ENCODE measurements around the gene MORC4. TPM values are rescaled to one million over a fixed set of nuclear protein-coding genes. Genes with fewer than 3 reads are reported as not detected.
"Not testable (repeated sequence)": the region's sequence is repeated elsewhere in the genome, so short reads cannot be mapped to it uniquely, and the experiment has no call there.

MORC4 gene
- total RNA-seq, 2 experiments from 2014 or later: 7.7 to 9.4 TPM

GRCh38 chrX:106972896-106973295 is 27.1 kb downstream of the MORC4 start:
- Mint-ChIP-seq H3K27ac (no peak overlapping the region), H3K4me1 (no peaks in the 10 kb centered on the region), H3K9me3 (peaks cover 2% of the 10 kb centered on the region), H3K36me3 (ENCODE audit: low read depth) (peaks cover 10% of the 10 kb centered on the region), H3K4me3 (no peak overlapping the region), H3K27me3 (no peaks in the 10 kb centered on the region)
- no peak for DNase-seq
- ChIA-PET POLR2A (no interaction called here), CTCF (no interaction called here)

DNA sequence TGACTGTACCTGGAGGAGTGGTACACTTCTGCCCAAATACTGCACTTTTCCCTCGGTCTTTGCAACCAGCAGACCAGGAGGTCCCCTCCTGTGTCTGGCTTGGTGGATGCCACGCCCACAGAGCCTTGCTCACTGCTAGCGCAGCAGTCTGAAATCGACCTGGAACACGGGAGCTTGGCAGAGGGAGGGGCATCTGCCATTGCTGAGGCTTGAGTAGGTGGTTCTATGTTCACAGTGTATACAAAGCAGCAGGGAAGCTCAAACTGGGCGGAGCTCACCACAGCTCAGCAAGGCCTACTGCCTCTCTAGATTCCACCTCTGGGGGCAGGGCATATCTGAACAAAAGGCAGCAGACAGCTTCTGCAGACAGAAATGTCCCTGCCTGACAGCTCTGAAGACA is 33.5 kb downstream of the MORC4 start:
- H3K27me3 Mint-ChIP-seq, H3K4me1 Mint-ChIP-seq, CTCF ChIA-PET, H3K9me3 Mint-ChIP-seq, POLR2A ChIA-PET, H3K4me3 Mint-ChIP-seq, H3K27ac Mint-ChIP-seq, DNase-seq: not testable (repeated sequence)
- H3K36me3 Mint-ChIP-seq (ENCODE audit: low read depth): peaks cover 15% of the 10 kb centered on the region

GRCh38 chrX:106964290-106964689 is 35.7 kb downstream of the MORC4 start:
- POLR2A ChIA-PET: no interaction called here
- H3K9me3 Mint-ChIP-seq: peaks cover 2% of the 10 kb centered on the region
- CTCF ChIA-PET: no interaction called here

DNA sequence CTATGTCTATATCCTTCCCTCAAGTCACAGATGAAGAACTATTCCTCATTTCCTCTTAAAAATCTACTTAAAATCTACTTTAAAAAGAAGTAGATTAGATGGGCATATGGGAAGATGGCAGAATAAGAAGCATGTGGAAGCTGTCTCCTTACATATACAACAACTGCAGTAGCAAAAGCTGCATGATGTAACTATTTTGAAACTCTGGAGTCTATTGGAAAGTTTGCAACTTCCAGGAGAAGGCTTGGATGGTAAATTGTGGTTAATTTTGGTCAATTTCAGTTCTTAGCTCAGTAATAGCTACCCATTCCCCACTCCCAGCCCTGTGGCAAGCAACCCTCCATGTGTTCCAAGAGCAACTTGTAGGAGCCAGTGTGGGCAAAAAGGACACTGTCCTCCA is 36.9 kb downstream of the MORC4 start:
- CTCF ChIA-PET: interaction anchor here (0.7 kb wide), 1 partner anchor 62 kb away, joined by 3 read pairs; no protein-coding TSS in a partner anchor
- POLR2A ChIA-PET: no interaction called here
- Mint-ChIP-seq H3K9me3 (no peaks in the 10 kb centered on the region), H3K4me1 (peaks cover 2% of the 10 kb centered on the region), H3K4me3 (no peak overlapping the region), H3K36me3 (ENCODE audit: low read depth) (peaks cover 7% of the 10 kb centered on the region), H3K27me3 (no peaks in the 10 kb centered on the region), H3K27ac (no peak overlapping the region)
- no peak for DNase-seq

More at GRCh38 chrX:106964290-106964689, 35.7 kb downstream of the MORC4 start:
- Mint-ChIP-seq H3K27me3 (no peaks in the 10 kb centered on the region), H3K36me3 (ENCODE audit: low read depth) (peaks cover 13% of the 10 kb centered on the region), H3K27ac (no peak overlapping the region), H3K4me3 (no peak overlapping the region), H3K4me1 (peaks cover 2% of the 10 kb centered on the region)
- DNase-seq: no peak

DNA sequence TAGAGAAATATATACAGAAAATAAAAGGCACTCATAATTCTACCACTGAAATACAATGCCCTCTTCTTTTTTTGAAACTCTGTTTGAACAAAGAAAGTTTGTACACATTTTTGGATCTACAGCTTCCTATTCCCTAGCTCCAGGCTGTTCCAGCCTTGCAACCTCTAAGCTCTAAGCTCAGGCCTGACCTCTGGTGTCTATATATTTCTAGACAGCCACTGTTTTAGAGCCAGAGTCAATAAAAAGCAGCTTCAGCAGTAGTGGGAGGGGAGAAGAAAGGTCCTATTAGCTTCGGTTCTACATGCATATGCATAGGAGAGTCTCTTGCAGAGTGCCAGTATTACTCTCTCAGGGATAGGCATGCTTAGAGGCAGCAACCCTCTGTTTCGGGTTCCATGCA is 40.1 kb downstream of the MORC4 start:
- no peak overlapping the region for H3K27ac Mint-ChIP-seq
- ChIA-PET CTCF (no interaction called here), POLR2A (no interaction called here)

DNA sequence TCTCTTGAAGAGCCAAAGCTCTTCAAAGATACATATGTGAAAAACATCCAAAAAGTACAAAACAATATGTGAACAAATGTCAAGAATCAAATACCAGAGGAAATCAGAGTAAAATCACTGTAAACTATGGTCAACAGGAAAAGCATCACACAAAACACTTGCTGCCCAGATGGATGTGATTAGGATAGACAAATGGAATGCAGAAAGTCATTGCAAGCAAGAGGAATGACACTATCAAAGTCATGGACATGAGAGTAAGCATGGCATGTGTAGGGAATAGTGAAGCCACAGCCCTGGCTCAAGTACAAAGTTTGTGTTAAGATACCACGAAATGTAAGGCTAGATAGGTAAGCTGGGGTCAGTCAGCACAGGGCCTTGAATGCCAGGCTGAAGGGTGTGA is 42.2 kb downstream of the MORC4 start:
- H3K36me3 Mint-ChIP-seq (ENCODE audit: low read depth): no peaks in the 10 kb centered on the region
- CTCF ChIA-PET: no interaction called here
- no peak overlapping the region for H3K27ac Mint-ChIP-seq
- H3K4me1 Mint-ChIP-seq: no peaks in the 10 kb centered on the region
- H3K4me3 Mint-ChIP-seq: no peak overlapping the region
- no peaks in the 10 kb centered on the region for H3K27me3 Mint-ChIP-seq
- POLR2A ChIA-PET: no interaction called here
- H3K9me3 Mint-ChIP-seq: no peaks in the 10 kb centered on the region
- no peak for DNase-seq

More for the DNA sequence above, 40.1 kb downstream of the MORC4 start:
- DNase-seq: no peak
- no peaks in the 10 kb centered on the region for H3K9me3 Mint-ChIP-seq
- peaks cover 5% of the 10 kb centered on the region for H3K36me3 Mint-ChIP-seq (ENCODE audit: low read depth)
- H3K4me3 Mint-ChIP-seq: no peak overlapping the region
- no peaks in the 10 kb centered on the region for H3K27me3 Mint-ChIP-seq
- no peaks in the 10 kb centered on the region for H3K4me1 Mint-ChIP-seq

GRCh38 chrX:106955004-106955772 is 44.8 kb downstream of the MORC4 start:
- Mint-ChIP-seq H3K27ac (no peak overlapping the region), H3K27me3 (no peaks in the 10 kb centered on the region), H3K4me1 (no peaks in the 10 kb centered on the region), H3K9me3 (no peaks in the 10 kb centered on the region), H3K4me3 (no peak overlapping the region), H3K36me3 (ENCODE audit: low read depth) (no peaks in the 10 kb centered on the region)
- ChIA-PET CTCF (no interaction called here), POLR2A (no interaction called here)
- no peak for DNase-seq

GRCh38 chrX:106954041-106954440 is 46.0 kb downstream of the MORC4 start:
- Mint-ChIP-seq H3K36me3 (ENCODE audit: low read depth) (no peaks in the 10 kb centered on the region), H3K27ac (no peak overlapping the region), H3K27me3 (no peaks in the 10 kb centered on the region), H3K9me3 (no peaks in the 10 kb centered on the region), H3K4me3 (no peak overlapping the region), H3K4me1 (no peaks in the 10 kb centered on the region)
- no peak for DNase-seq
- POLR2A ChIA-PET: no interaction called here
- CTCF ChIA-PET: no interaction called here

- Mint-ChIP-seq H3K36me3 (ENCODE audit: low read depth) (no peaks in the 10 kb centered on the region), H3K27ac (no peak overlapping the region), H3K4me3 (no peak overlapping the region), H3K9me3 (no peaks in the 10 kb centered on the region), H3K27me3 (no peaks in the 10 kb centered on the region), H3K4me1 (no peaks in the 10 kb centered on the region)
- CTCF ChIA-PET: no interaction called here
- no peak for DNase-seq
- POLR2A ChIA-PET: no interaction called here
Measured at GRCh38 chrX:106952988-106953387, 47.0 kb downstream of the MORC4 start.

DNA sequence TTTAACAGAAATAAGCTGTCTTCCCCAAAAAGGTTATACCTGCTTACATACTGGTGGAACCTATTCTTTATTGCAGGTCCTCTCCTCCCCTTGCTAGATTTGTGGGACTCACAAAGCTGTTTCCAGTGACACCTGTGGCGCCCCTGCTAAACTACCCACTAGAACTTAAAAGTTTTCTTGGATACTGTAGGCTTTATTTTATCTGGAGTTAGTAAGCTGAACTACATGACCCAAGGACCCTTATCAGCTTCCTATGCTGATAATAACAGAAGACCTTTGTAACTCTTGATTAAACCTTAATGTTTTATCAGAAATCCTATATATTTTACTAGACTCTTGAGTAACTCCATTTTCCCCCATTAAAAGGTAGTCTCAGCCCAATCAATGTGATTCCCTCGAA is 47.5 kb downstream of the MORC4 start:
- no peak overlapping the region for H3K4me3 Mint-ChIP-seq
- CTCF ChIA-PET: no interaction called here
- H3K4me1 Mint-ChIP-seq: no peaks in the 10 kb centered on the region
- H3K9me3 Mint-ChIP-seq: no peaks in the 10 kb centered on the region
- DNase-seq: no peak
- H3K36me3 Mint-ChIP-seq (ENCODE audit: low read depth): no peaks in the 10 kb centered on the region
- no peaks in the 10 kb centered on the region for H3K27me3 Mint-ChIP-seq
- POLR2A ChIA-PET: no interaction called here
- no peak overlapping the region for H3K27ac Mint-ChIP-seq

DNA sequence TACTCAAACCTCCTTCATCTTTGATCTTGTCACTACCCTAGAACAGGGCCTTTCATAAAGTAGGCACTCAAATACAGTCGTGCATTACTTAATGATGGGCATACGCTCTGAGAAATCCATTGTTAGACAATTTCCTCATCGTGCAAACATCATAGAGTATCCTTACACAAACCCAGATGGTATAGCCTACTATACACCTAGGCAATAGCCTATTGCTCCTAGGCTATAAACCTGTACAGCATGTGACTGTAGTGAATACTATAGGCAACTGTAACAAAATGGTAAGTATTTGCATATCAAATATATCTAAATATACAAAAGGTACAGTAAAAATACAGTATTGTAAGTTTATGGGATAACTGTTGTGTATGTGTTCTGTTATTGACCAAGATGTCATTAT is 47.9 kb downstream of the MORC4 start:
- ChIA-PET CTCF (no interaction called here), POLR2A (no interaction called here)
- Mint-ChIP-seq H3K27ac (no peak overlapping the region), H3K9me3 (no peaks in the 10 kb centered on the region), H3K4me1 (no peaks in the 10 kb centered on the region), H3K27me3 (no peaks in the 10 kb centered on the region), H3K36me3 (ENCODE audit: low read depth) (no peaks in the 10 kb centered on the region), H3K4me3 (no peak overlapping the region)
- no peak for DNase-seq

DNA sequence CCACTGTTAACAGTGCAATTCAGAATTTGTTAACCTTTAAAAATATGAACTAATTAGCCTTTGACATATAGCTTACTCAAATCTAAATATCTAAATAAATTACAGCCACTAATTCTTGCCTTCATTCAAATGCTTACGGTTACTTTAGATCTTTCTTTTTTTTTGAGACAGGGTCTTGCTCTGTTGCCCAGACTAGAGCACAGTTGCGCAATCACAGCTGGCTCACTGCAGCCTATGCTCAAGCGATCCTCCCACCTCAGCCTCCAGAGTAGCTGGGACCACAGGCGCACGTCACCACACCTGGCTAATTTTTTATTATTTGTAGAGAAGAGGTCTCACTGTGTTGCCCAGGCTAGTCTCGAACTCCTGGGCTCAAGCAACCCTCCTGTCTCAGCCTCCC is 48.8 kb downstream of the MORC4 start:
- no peak for DNase-seq
- Mint-ChIP-seq H3K36me3 (ENCODE audit: low read depth) (no peaks in the 10 kb centered on the region), H3K9me3 (no peaks in the 10 kb centered on the region), H3K4me1 (no peaks in the 10 kb centered on the region), H3K27me3 (no peaks in the 10 kb centered on the region), H3K4me3 (no peak overlapping the region), H3K27ac (no peak overlapping the region)
- ChIA-PET POLR2A (no interaction called here), CTCF (no interaction called here)

DNA sequence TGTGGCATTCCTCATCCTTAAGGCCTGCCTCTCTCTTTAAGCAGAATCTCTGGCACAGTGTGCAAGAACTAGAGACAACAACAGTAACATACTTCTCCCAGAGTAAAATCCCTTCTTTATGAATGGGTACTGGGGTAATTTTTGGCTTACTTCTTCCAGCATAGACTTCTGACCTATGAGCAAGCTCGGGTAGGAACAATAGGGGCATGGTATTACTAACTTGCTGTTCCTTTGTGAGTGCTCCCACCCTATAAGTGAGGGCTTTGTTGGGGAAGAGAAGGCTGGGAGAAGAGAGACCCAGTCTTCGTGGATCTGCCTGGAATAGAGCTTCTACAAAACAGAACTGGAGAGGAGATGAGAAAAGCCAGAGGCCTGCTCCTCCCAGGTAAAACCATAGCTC is 49.6 kb downstream of the MORC4 start:
- H3K9me3 Mint-ChIP-seq: no peaks in the 10 kb centered on the region
- ChIA-PET POLR2A (interaction anchor here (0.6 kb wide), 1 partner anchor 27 kb away, joined by 3 read pairs; no protein-coding TSS in a partner anchor), CTCF (no interaction called here)
- H3K4me1 Mint-ChIP-seq: no peaks in the 10 kb centered on the region
- H3K4me3 Mint-ChIP-seq: no peak overlapping the region
- H3K27me3 Mint-ChIP-seq: no peaks in the 10 kb centered on the region
- no peaks in the 10 kb centered on the region for H3K36me3 Mint-ChIP-seq (ENCODE audit: low read depth)
- no peak for DNase-seq
- H3K27ac Mint-ChIP-seq: no peak overlapping the region

DNA sequence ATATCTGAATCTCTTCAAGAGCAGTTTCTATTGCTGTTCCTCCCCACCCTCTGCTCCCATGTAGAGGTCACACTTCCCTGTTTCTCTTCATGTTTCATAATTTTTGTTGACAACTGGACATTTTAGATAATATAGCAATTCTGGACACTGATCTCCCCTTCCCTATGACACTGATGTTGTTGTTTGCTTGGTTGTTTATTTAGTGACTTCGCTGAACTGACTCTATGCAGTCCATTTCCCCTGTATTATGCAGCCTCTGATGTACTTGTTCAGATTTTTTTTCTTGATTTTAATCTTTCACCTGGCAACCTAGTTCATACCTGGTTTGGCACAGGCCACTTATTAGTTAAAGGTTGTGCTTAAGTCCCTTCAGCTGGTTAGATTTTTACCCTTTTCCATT is 50.6 kb downstream of the MORC4 start:
- CTCF ChIA-PET: no interaction called here
- no peak overlapping the region for H3K4me3 Mint-ChIP-seq

More for the DNA sequence above, 50.6 kb downstream of the MORC4 start:
- Mint-ChIP-seq H3K36me3 (ENCODE audit: low read depth) (no peaks in the 10 kb centered on the region), H3K4me1 (no peaks in the 10 kb centered on the region), H3K27ac (no peak overlapping the region), H3K9me3 (no peaks in the 10 kb centered on the region), H3K27me3 (no peaks in the 10 kb centered on the region)
- no peak for DNase-seq
- POLR2A ChIA-PET: no interaction called here

All from activated CD4-positive, alpha-beta T cell treated with anti-CD3 and anti-CD28 coated beads, Interleukin-2, amount 10 ng/mL, durations not matched to agents 7 days and 5 days (primary cell).